Tibial nerve (tissue), 4 donors: ENCODE results near the gene SLC43A1. TPM values are rescaled to one million over a fixed set of nuclear protein-coding genes. Genes with fewer than 3 reads are reported as not detected.

Source experiments
- DNase-seq, 2 donors: peaks; one replicate each; pipeline ENCODE4 v3.0.0-alpha.2; 2019; ENCODE audit warnings: low spot score in 2 of 2
- H3K27ac ChIP-seq, 4 donors: fragments of 200-600 bp; sonication (generic) in 3 of 4; one replicate each; pipeline ENCODE4 v1.5.1; 2017 to 2019; ENCODE audit warnings: mild to moderate bottlenecking in 1 of 4
- H3K27me3 ChIP-seq, 2 donors: fragments of 200-600 bp; sonication (generic) in 1 of 2; one replicate each; pipeline versions ENCODE4 v1.5.1 to v1.6.0; 2017 to 2019
- H3K36me3 ChIP-seq, 3 donors: fragments of 200-600 bp; sonication (generic); one replicate each; pipeline ENCODE4 v1.5.1; 2018 to 2019
- H3K4me1 ChIP-seq, 4 donors: fragments of 200-600 bp; sonication (generic) in 3 of 4; one replicate each; pipeline ENCODE4 v1.5.1; 2017 to 2019
- H3K4me3 ChIP-seq, 4 donors: fragments of 200-600 bp; sonication (generic) in 3 of 4; one replicate each; pipeline ENCODE4 v1.5.1; 2017 to 2019; ENCODE audit warnings: mild to moderate bottlenecking in 1 of 4, moderate library complexity in 1 of 4
- H3K9me3 ChIP-seq, 4 donors: fragments of 200-600 bp; sonication (generic) in 3 of 4; one replicate each; pipeline ENCODE4 v1.5.1; 2017 to 2019
- EP300 ChIP-seq, 2 donors: sonication (generic); formaldehyde crosslinking; IDR thresholded peaks; one replicate each; pipeline ENCODE4 v1.6.1; 2017; ENCODE audit warnings: antibody characterized with exemption in 2 of 2, mild to moderate bottlenecking in 1 of 2
- POLR2A ChIP-seq, 2 donors: fragments of 450-650 bp; IDR thresholded peaks; one replicate each; pipeline ENCODE4 v1.6.1; 2017; ENCODE audit warnings: antibody characterized with exemption in 2 of 2, mild to moderate bottlenecking in 2 of 2, moderate library complexity in 2 of 2
- WGBS, 2 donors: methylation state at CpG; one replicate each; pipeline ENCODE4 v1.1.5; 2018; 5-methylcytosine and 5-hydroxymethylcytosine counted together
- total RNA-seq, 4 donors: library from RNA; depleted of rRNA; stranded (reverse); fragments of >200 nt; gene quantifications; one replicate each; pipeline ENCODE4 v1.1.0, GENCODE V29; 2016
- TF ChIP-seq, protein P1 (sequence below), 5 experiments: fragments of 200-600 bp in 3 of 5; fragments of 450-650 bp in 2 of 5; sonication (generic) in 3 of 5; IDR thresholded peaks; one replicate each; pipeline ENCODE4 v1.5.1; 2016 to 2019; ENCODE audit warnings: antibody characterized with exemption in 5 of 5, mild to moderate bottlenecking in 3 of 5, moderate library complexity in 2 of 5

Gene SLC43A1
- total RNA-seq, 4 donors from 2014 or later: 35.8 to 47.3 (median 42.4) TPM

DNA sequence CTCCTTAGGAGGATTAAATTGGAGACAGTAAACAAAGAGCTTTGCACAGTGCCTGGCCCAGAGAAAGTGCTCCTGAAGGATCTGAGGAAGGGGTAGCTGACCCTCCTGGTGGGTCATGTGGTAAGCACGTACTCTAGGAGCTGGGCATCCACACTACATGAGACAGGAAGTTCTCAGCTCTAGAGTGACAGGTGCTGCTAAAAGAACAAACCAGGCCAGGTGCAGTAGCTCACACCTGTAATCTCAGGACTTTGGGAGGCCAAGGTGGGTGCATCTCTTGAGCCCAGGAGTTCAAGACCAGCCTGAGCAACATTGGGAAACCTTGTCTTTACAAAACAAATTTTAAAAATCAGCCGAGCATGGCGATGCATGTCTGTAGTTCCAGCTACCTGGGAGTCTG is 13.1 kb downstream of the SLC43A1 start:
- H3K27ac ChIP-seq: peak overlapping the region in 1 of 4 donors; percentile 29
- DNase-seq: no peak
- TF ChIP-seq, protein P1, sequence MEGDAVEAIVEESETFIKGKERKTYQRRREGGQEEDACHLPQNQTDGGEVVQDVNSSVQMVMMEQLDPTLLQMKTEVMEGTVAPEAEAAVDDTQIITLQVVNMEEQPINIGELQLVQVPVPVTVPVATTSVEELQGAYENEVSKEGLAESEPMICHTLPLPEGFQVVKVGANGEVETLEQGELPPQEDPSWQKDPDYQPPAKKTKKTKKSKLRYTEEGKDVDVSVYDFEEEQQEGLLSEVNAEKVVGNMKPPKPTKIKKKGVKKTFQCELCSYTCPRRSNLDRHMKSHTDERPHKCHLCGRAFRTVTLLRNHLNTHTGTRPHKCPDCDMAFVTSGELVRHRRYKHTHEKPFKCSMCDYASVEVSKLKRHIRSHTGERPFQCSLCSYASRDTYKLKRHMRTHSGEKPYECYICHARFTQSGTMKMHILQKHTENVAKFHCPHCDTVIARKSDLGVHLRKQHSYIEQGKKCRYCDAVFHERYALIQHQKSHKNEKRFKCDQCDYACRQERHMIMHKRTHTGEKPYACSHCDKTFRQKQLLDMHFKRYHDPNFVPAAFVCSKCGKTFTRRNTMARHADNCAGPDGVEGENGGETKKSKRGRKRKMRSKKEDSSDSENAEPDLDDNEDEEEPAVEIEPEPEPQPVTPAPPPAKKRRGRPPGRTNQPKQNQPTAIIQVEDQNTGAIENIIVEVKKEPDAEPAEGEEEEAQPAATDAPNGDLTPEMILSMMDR (IDR thresholded peaks at IDR 0.05): no peak
- TF ChIP-seq EP300 (IDR thresholded peaks at IDR 0.05) (no peak), POLR2A (IDR thresholded peaks at IDR 0.05) (no peak)
- peaks cover 0 to 41% (median 11%) of the 10 kb centered on the region in 4 donors for H3K4me1 ChIP-seq
- H3K4me3 ChIP-seq: no peak overlapping the region
- 90% methylated on average over 3 of the region's 3 CpGs for WGBS, 2 donors
- no peaks in the 10 kb centered on the region for H3K27me3 ChIP-seq
- peaks cover 0 to 27% (median 0%) of the 10 kb centered on the region in 3 donors for H3K36me3 ChIP-seq
- H3K9me3 ChIP-seq: no peaks in the 10 kb centered on the region

GRCh38 chr11:57501953-57502352 is 13.5 kb downstream of the SLC43A1 start:
- DNase-seq: no peak
- no peaks in the 10 kb centered on the region for H3K27me3 ChIP-seq
- WGBS, 2 donors: 57 to 72% methylated on average over 4 of the region's 4 CpGs
- peaks cover 0 to 31% (median 0%) of the 10 kb centered on the region in 3 donors for H3K36me3 ChIP-seq
- peaks cover 0 to 41% (median 11%) of the 10 kb centered on the region in 4 donors for H3K4me1 ChIP-seq
- no peak overlapping the region for H3K4me3 ChIP-seq
- TF ChIP-seq EP300 (IDR thresholded peaks at IDR 0.05) (no peak), POLR2A (IDR thresholded peaks at IDR 0.05) (no peak)
- TF ChIP-seq, protein P1 (IDR thresholded peaks at IDR 0.05): no peak
- no peaks in the 10 kb centered on the region for H3K9me3 ChIP-seq
- H3K27ac ChIP-seq: peak overlapping the region in 1 of 4 donors; percentile 89

DNA sequence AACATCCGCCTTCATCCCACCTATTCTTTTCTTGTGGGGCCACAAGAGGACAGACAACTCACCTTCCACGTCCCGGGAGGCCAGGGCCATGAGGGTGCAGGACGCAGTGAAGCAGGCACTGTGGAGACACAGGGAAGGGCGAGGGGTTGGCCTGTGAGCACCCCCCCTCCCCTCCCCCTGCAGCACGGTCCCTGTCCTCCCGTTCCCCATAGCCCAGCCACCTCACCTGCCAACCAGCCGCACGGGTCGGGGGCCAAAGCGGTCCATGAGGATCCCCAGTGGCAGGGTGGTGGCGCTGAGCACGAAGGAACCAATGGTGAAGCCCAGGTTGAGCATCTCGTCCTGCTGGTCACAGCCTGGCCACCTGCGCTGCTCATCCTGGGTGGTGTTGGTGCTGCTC is 14.6 kb downstream of the SLC43A1 start:
- Histone ChIP-seq H3K9me3 (no peaks in the 10 kb centered on the region), H3K4me1 (peaks cover 0 to 41% (median 11%) of the 10 kb centered on the region in 4 donors), H3K36me3 (peaks cover 0 to 36% (median 0%) of the 10 kb centered on the region in 3 donors), H3K27ac (peak overlapping the region in 2 of 4 donors; percentile 66 to 89), H3K27me3 (no peaks in the 10 kb centered on the region), H3K4me3 (no peak overlapping the region)
- no peak for TF ChIP-seq POLR2A (IDR thresholded peaks at IDR 0.05)
- TF ChIP-seq, protein P1 (IDR thresholded peaks at IDR 0.05): no peak
- TF ChIP-seq EP300 (IDR thresholded peaks at IDR 0.05): no peak
- 93 to 94% methylated on average over 10 to 11 of the region's 15 CpGs for WGBS, 2 donors
- DNase-seq: no peak

- TF ChIP-seq POLR2A (IDR thresholded peaks at IDR 0.05) (no peak), EP300 (IDR thresholded peaks at IDR 0.05) (no peak)
- TF ChIP-seq, protein P1 (IDR thresholded peaks at IDR 0.05): no peak
- Histone ChIP-seq H3K4me3 (no peak overlapping the region), H3K4me1 (peaks cover 0 to 41% (median 11%) of the 10 kb centered on the region in 4 donors), H3K9me3 (no peaks in the 10 kb centered on the region), H3K27ac (peak overlapping the region; percentile 66 to 92 (median 84)), H3K36me3 (peaks cover 0 to 37% (median 0%) of the 10 kb centered on the region in 3 donors), H3K27me3 (no peaks in the 10 kb centered on the region)
- 72 to 77% methylated on average over 8 of the region's 8 CpGs for WGBS, 2 donors
- DNase-seq: no peak
These were observed 15.0 kb downstream of the SLC43A1 start for GRCh38 chr11:57500515-57500914.

DNA sequence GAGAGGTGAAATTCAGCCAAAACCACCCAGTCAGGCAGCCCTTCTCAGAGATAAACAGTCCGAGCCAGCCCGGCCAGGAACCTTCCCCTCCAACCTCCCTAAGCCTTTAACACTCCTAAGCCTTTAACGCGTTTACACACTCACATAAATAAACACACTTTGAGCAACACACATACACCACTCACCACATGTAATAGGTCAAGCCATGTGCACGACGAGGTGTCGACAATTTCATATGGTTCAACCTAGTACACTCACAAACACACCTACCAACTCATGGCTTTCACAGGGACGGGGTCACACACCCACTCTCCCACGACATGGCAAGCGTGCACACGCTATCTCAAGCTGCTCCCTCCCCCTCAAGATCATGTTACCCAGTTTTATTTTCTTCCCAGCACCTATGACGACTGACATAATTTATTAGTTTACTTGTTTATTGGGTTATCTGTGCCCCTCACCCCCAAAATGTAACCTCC is 15.5 kb downstream of the SLC43A1 start:
- Histone ChIP-seq H3K9me3 (no peaks in the 10 kb centered on the region), H3K4me3 (peak overlapping the region; percentile 6 to 40 (median 28)), H3K36me3 (peaks cover 0 to 38% (median 0%) of the 10 kb centered on the region in 3 donors), H3K27ac (peak overlapping the region; percentile 66 to 92 (median 84)), H3K27me3 (no peaks in the 10 kb centered on the region), H3K4me1 (peaks cover 0 to 41% (median 11%) of the 10 kb centered on the region in 4 donors)
- no peak for DNase-seq
- WGBS, 2 donors: 33 to 38% methylated on average over 12 of the region's 12 CpGs
- TF ChIP-seq EP300 (IDR thresholded peaks at IDR 0.05) (no peak), POLR2A (IDR thresholded peaks at IDR 0.05) (no peak)
- TF ChIP-seq, protein P1 (IDR thresholded peaks at IDR 0.05): no peak
